Stomach (tissue), 4 donors: Measurements from ENCODE around the gene KLHL29.

Experiments
- CTCF ChIP-seq, 7 experiments: fragments of 450-650 bp in 4 of 7; fragments of 200-600 bp in 3 of 7; sonication (generic) in 3 of 7; IDR thresholded peaks; one replicate each; pipeline ENCODE4 v1.5.1; 2016 to 2019; ENCODE audit warnings: antibody characterized with exemption in 7 of 7, control low read depth in 2 of 7, mild to moderate bottlenecking in 1 of 7
- EP300 ChIP-seq: sonication (generic); formaldehyde crosslinking; IDR thresholded peaks from one replicate; pipeline ENCODE4 v1.6.1; 2017; ENCODE audit warnings: antibody characterized with exemption
- POLR2A ChIP-seq, 4 donors: fragments of 450-650 bp; IDR thresholded peaks; one replicate each; pipeline ENCODE4 v1.6.1; 2016; ENCODE audit warnings: antibody characterized with exemption in 4 of 4, control low read depth in 2 of 4, mild to moderate bottlenecking in 1 of 4, moderate library complexity in 1 of 4
- POLR2AphosphoS5 ChIP-seq, 3 donors: sonication (generic); formaldehyde crosslinking; IDR thresholded peaks; one replicate each; pipeline ENCODE4 v1.6.1; 2016; ENCODE audit warnings: antibody characterized with exemption in 3 of 3

GRCh38 chr2:23543302-23543701 lies 158.3 kb downstream of the KLHL29 start:
- TF ChIP-seq POLR2AphosphoS5 (IDR thresholded peaks at IDR 0.05) (no peak), CTCF (IDR thresholded peaks at IDR 0.05) (no peak), EP300 (no peak), POLR2A (IDR thresholded peaks at IDR 0.05) (no peak)
